ENCODE measurements around the gene NECTIN1. TPM values are rescaled to one million over a fixed set of nuclear protein-coding genes. Genes with fewer than 3 reads are reported as not detected.
A peak's percentile ranks its signal among the peaks of the same experiment; 100 is the strongest.

NECTIN1 gene
- total RNA-seq, 3 donors from 2014 or later, result 19.6 to 48.9 (median 45.1) TPM

- TF ChIP-seq CTCF (IDR thresholded peaks at IDR 0.05), result no peak
- Histone ChIP-seq H3K9me3 (no peaks in the 10 kb centered on the region), H3K4me1 (ENCODE audit: low read depth) (no peaks in the 10 kb centered on the region), H3K4me3 (no peak overlapping the region), H3K36me3 (ENCODE audit: low read depth) (no peaks in the 10 kb centered on the region)
- no peak for DNase-seq
- ATAC-seq, result peak; percentile 45
- intact Hi-C loops (cut with DNase I, micrococcal nuclease), result no loop called here
Measured at GRCh38 chr11:119590651-119591351, 138.2 kb downstream of the NECTIN1 start.

- ATAC-seq (no peak), DNase-seq (no peak)
- no peaks in the 10 kb centered on the region for H3K36me3 ChIP-seq (ENCODE audit: low read depth)
- no peaks in the 10 kb centered on the region for H3K9me3 ChIP-seq
- intact Hi-C loops (cut with DNase I, micrococcal nuclease), result no loop called here
- TF ChIP-seq CTCF (IDR thresholded peaks at IDR 0.05), result no peak
- no peak overlapping the region for H3K4me3 ChIP-seq
- peaks cover 13% of the 10 kb centered on the region for H3K4me1 ChIP-seq (ENCODE audit: low read depth)
Measured at GRCh38 chr11:119589001-119589400, 140.0 kb downstream of the NECTIN1 start.
